KOPT-K1 (cell line): ENCODE measurements around the gene TCFL5.
A peak's percentile ranks its signal among the peaks of the same experiment; 100 is the strongest.

Experiments used
- H3K27ac ChIP-seq: fragments of 200-600 bp; sonication (generic); 2 replicates; pipeline ENCODE4 v1.5.1; 2016; ENCODE audit warnings: antibody characterized with exemption, mild to moderate bottlenecking, low read depth, low read length; ENCODE audit not compliant: poor library complexity, severe bottlenecking
- H3K36me3 ChIP-seq: fragments of 200-600 bp; sonication (generic); 2 replicates; pipeline ENCODE4 v1.5.1; 2017; ENCODE audit warnings: antibody characterized with exemption, mild to moderate bottlenecking, low read length, moderate library complexity; ENCODE audit not compliant: insufficient read depth
- H3K9me3 ChIP-seq: fragments of 200-600 bp; sonication (generic); 2 replicates; pipeline ENCODE4 v1.5.1; 2017; ENCODE audit warnings: antibody characterized with exemption, low read length, mild to moderate bottlenecking; ENCODE audit not compliant: insufficient read depth, poor library complexity, severe bottlenecking

The TCFL5 gene

GRCh38 chr20:62814060-62814708 is 47.4 kb downstream of the TCFL5 start:
- H3K27ac ChIP-seq: no peak overlapping the region
- H3K36me3 ChIP-seq: peaks cover 39% of the 10 kb centered on the region

GRCh38 chr20:62813588-62813987 is 48.0 kb downstream of the TCFL5 start:
- Histone ChIP-seq H3K9me3 (no peaks in the 10 kb centered on the region), H3K27ac (no peak overlapping the region), H3K36me3 (peaks cover 45% of the 10 kb centered on the region)

More at GRCh38 chr20:62814060-62814708, 47.4 kb downstream of the TCFL5 start:
- no peaks in the 10 kb centered on the region for H3K9me3 ChIP-seq

GRCh38 chr20:62812907-62813200 is 48.8 kb downstream of the TCFL5 start:
- peaks cover 52% of the 10 kb centered on the region for H3K36me3 ChIP-seq
- H3K27ac ChIP-seq: no peak overlapping the region
- H3K9me3 ChIP-seq: no peaks in the 10 kb centered on the region

- peaks cover 57% of the 10 kb centered on the region for H3K36me3 ChIP-seq
Measured at GRCh38 chr20:62812181-62812906, 49.3 kb downstream of the TCFL5 start.

GRCh38 chr20:62811720-62812119 is 49.9 kb downstream of the TCFL5 start:
- Histone ChIP-seq H3K9me3 (no peaks in the 10 kb centered on the region), H3K36me3 (peaks cover 64% of the 10 kb centered on the region), H3K27ac (no peak overlapping the region)

More at GRCh38 chr20:62812181-62812906, 49.3 kb downstream of the TCFL5 start:
- Histone ChIP-seq H3K9me3 (no peaks in the 10 kb centered on the region), H3K27ac (no peak overlapping the region)

- Histone ChIP-seq H3K36me3 (peaks cover 68% of the 10 kb centered on the region), H3K27ac (no peak overlapping the region), H3K9me3 (no peaks in the 10 kb centered on the region)
Measured at GRCh38 chr20:62811320-62811719, 50.3 kb downstream of the TCFL5 start.

GRCh38 chr20:62809530-62810428 is 51.8 kb downstream of the TCFL5 start:
- Histone ChIP-seq H3K27ac (no peak overlapping the region), H3K36me3 (peaks cover 73% of the 10 kb centered on the region), H3K9me3 (no peaks in the 10 kb centered on the region)

- Histone ChIP-seq H3K36me3 (peaks cover 73% of the 10 kb centered on the region), H3K9me3 (no peaks in the 10 kb centered on the region), H3K27ac (no peak overlapping the region)
Measured at GRCh38 chr20:62808211-62808865, 53.3 kb downstream of the TCFL5 start.

GRCh38 chr20:62807444-62808210 is 54.0 kb downstream of the TCFL5 start:
- H3K9me3 ChIP-seq: no peaks in the 10 kb centered on the region
- peaks cover 69% of the 10 kb centered on the region for H3K36me3 ChIP-seq
- H3K27ac ChIP-seq: no peak overlapping the region

- Histone ChIP-seq H3K27ac (peak overlapping the region; percentile 83), H3K36me3 (peaks cover 59% of the 10 kb centered on the region), H3K9me3 (no peaks in the 10 kb centered on the region)
Measured at GRCh38 chr20:62806383-62807050, 55.1 kb downstream of the TCFL5 start.

- Histone ChIP-seq H3K36me3 (peaks cover 59% of the 10 kb centered on the region), H3K27ac (peak overlapping the region; percentile 83), H3K9me3 (no peaks in the 10 kb centered on the region)
Measured at GRCh38 chr20:62805711-62806382, 55.8 kb downstream of the TCFL5 start.

GRCh38 chr20:62805155-62805710 is 56.4 kb downstream of the TCFL5 start:
- Histone ChIP-seq H3K36me3 (peaks cover 59% of the 10 kb centered on the region), H3K27ac (peak overlapping the region; percentile 83), H3K9me3 (no peaks in the 10 kb centered on the region)

- H3K27ac ChIP-seq: peak within 1 kb of the TSS; percentile 83
- H3K9me3 ChIP-seq: no peaks in the 10 kb centered on the region
- H3K36me3 ChIP-seq: peaks cover 59% of the 10 kb centered on the region
Measured at GRCh38 chr20:62804627-62805154, 56.9 kb downstream of the TCFL5 start, which contains the start of gene OGFR. Gene OGFR (plus strand): TSS chr20:62804835. CDS start chr20:62804860, 25 bp downstream.
